Fibroblast of lung (primary cell): ENCODE data around the gene TRUB2. TPM values are rescaled to one million over a fixed set of nuclear protein-coding genes. Genes with fewer than 3 reads are reported as not detected.
A peak's percentile ranks its signal among the peaks of the same experiment; 100 is the strongest.

Experiments used
- DNase-seq, 2 donors: peaks; one replicate each; pipeline versions ENCODE4 v3.0.0 to v3.0.0-alpha.2; 2010; ENCODE audit warnings: low read depth in 2 of 2
- H2AFZ ChIP-seq: 2 replicates; pipeline ENCODE4 v1.5.1; 2012; ENCODE audit warnings: low read length, control low read depth, inconsistent platforms
- H3K27ac ChIP-seq: 2 replicates; pipeline ENCODE4 v1.5.1; 2011; ENCODE audit warnings: low read length, control low read depth; ENCODE audit not compliant: insufficient read depth
- H3K27me3 ChIP-seq: 2 replicates; pipeline ENCODE4 v1.5.1; 2011; ENCODE audit warnings: mild to moderate bottlenecking, low read length; ENCODE audit not compliant: control insufficient read depth, insufficient read depth
- H3K36me3 ChIP-seq: 2 replicates; pipeline ENCODE4 v1.5.1; 2011; ENCODE audit warnings: low read length; ENCODE audit not compliant: control insufficient read depth, insufficient read depth
- H3K4me1 ChIP-seq: 2 replicates; pipeline ENCODE4 v1.5.1; 2011; ENCODE audit warnings: low read length; ENCODE audit not compliant: control insufficient read depth, insufficient read depth; ENCODE audit errors: extremely low read depth
- H3K4me2 ChIP-seq: 2 replicates; pipeline ENCODE4 v1.5.1; 2011; ENCODE audit warnings: low read length, control low read depth; ENCODE audit not compliant: insufficient read depth; ENCODE audit errors: extremely low read depth
- H3K4me3 ChIP-seq, 4 experiments: fragments of 200-600 bp in 1 of 4; sonication (generic) in 1 of 4; replicated peaks in 1 of 4; 2 replicates each; pipeline ENCODE4 v1.5.1; 2011 to 2016; ENCODE audit warnings: low read length in 4 of 4, low read depth in 3 of 4, mild to moderate bottlenecking in 3 of 4, control low read depth in 2 of 4, inconsistent platforms in 1 of 4, mixed read lengths in 1 of 4; ENCODE audit not compliant: insufficient read depth in 1 of 4; ENCODE audit errors: control extremely low read depth in 1 of 4
- H3K79me2 ChIP-seq: 2 replicates; pipeline ENCODE4 v1.5.1; 2012; ENCODE audit warnings: mild to moderate bottlenecking, low read length, inconsistent platforms; ENCODE audit not compliant: control insufficient read depth, insufficient read depth
- H3K9ac ChIP-seq: 2 replicates; pipeline ENCODE4 v1.5.1; 2011; ENCODE audit warnings: mild to moderate bottlenecking, low read length, control low read depth; ENCODE audit not compliant: insufficient read depth
- H3K9me3 ChIP-seq: 2 replicates; pipeline ENCODE4 v1.5.1; 2012; ENCODE audit warnings: low read depth, low read length; ENCODE audit not compliant: control insufficient read depth, insufficient read depth
- H4K20me1 ChIP-seq: 2 replicates; pipeline ENCODE4 v1.5.1; 2011; ENCODE audit warnings: low read length; ENCODE audit not compliant: control insufficient read depth, insufficient read depth; ENCODE audit errors: extremely low read depth
- CTCF ChIP-seq, 2 donors: IDR thresholded peaks in 1 of 2; conservative IDR thresholded peaks in 1 of 2; 1 replicate in 1 of 2; 2 replicates in 1 of 2; pipeline ENCODE4 v1.5.1; 2011 to 2012; ENCODE audit warnings: low read length in 2 of 2, control low read depth in 1 of 2, inconsistent platforms in 1 of 2, low read depth in 1 of 2, mild to moderate bottlenecking in 1 of 2
- EZH2 ChIP-seq: IDR thresholded peaks from 2 replicates; pipeline ENCODE4 v1.5.1; 2012; ENCODE audit warnings: low read length, control low read depth, mild to moderate bottlenecking; ENCODE audit errors: missing control alignments
- polyA plus RNA-seq, 2 donors: library from polyadenylated mRNA; depleted of rRNA in 1 of 2; stranded (reverse) in 1 of 2; unstranded in 1 of 2; fragments of >200 nt; gene quantifications; 2 replicates each; pipeline ENCODE4 v1.2.1, GENCODE V29; 2011 to 2012; ENCODE audit warnings: missing spikeins in 1 of 2
- total RNA-seq: library from RNA; depleted of rRNA; stranded (reverse); fragments of >200 nt; gene quantifications from 2 replicates; pipeline ENCODE4 v1.2.1, GENCODE V29; 2014

Gene TRUB2
- total and polyA plus RNA-seq, 2 donors (not counting 1 experiment from before 2014, with no cell fraction given): 10.4 to 22.6 TPM

GRCh38 chr9:128286440-128286839 is 35.8 kb downstream of the TRUB2 start:
- H3K4me1 ChIP-seq: no peaks in the 10 kb centered on the region
- no peak overlapping the region for H3K9ac ChIP-seq
- no peak overlapping the region for H3K4me3 ChIP-seq
- H2AFZ ChIP-seq: no peak overlapping the region
- H3K79me2 ChIP-seq: no peaks in the 10 kb centered on the region
- no peak for TF ChIP-seq EZH2
- H4K20me1 ChIP-seq: no peaks in the 10 kb centered on the region
- DNase-seq: peak; percentile 60 to 67
- no peaks in the 10 kb centered on the region for H3K27me3 ChIP-seq
- H3K36me3 ChIP-seq: peaks cover 11% of the 10 kb centered on the region
- H3K27ac ChIP-seq: no peak overlapping the region
- H3K4me2 ChIP-seq: no peak overlapping the region
- H3K9me3 ChIP-seq: no peaks in the 10 kb centered on the region

GRCh38 chr9:128285033-128285784 is 37.0 kb downstream of the TRUB2 start:
- H3K36me3 ChIP-seq: peaks cover 11% of the 10 kb centered on the region
- H2AFZ ChIP-seq: no peak overlapping the region
- H3K4me2 ChIP-seq: no peak overlapping the region
- no peaks in the 10 kb centered on the region for H4K20me1 ChIP-seq
- no peak overlapping the region for H3K9ac ChIP-seq
- no peaks in the 10 kb centered on the region for H3K4me1 ChIP-seq
- no peaks in the 10 kb centered on the region for H3K79me2 ChIP-seq
- no peaks in the 10 kb centered on the region for H3K9me3 ChIP-seq
- no peak overlapping the region for H3K4me3 ChIP-seq
- TF ChIP-seq CTCF (conservative IDR thresholded peaks at IDR 0.05 in 1 of 2, IDR thresholded peaks at IDR 0.05 in 1 of 2; ENCODE audit: low read depth in 1 of 2, low read length in 2 of 2): no peak
- TF ChIP-seq EZH2: no peak
- no peak overlapping the region for H3K27ac ChIP-seq
- no peaks in the 10 kb centered on the region for H3K27me3 ChIP-seq
- no peak for DNase-seq

- H3K9me3 ChIP-seq: no peaks in the 10 kb centered on the region
- no peaks in the 10 kb centered on the region for H4K20me1 ChIP-seq
- no peak for TF ChIP-seq EZH2
- TF ChIP-seq CTCF (conservative IDR thresholded peaks at IDR 0.05 in 1 of 2, IDR thresholded peaks at IDR 0.05 in 1 of 2; ENCODE audit: low read depth in 1 of 2, low read length in 2 of 2): no peak
- no peak overlapping the region for H3K4me3 ChIP-seq
- H3K36me3 ChIP-seq: peaks cover 8% of the 10 kb centered on the region
- H3K4me1 ChIP-seq: no peaks in the 10 kb centered on the region
- peak in 1 of 2 donors; percentile 81 for DNase-seq
- H3K27ac ChIP-seq: no peak overlapping the region
- no peak overlapping the region for H3K4me2 ChIP-seq
- peaks cover 2% of the 10 kb centered on the region for H3K79me2 ChIP-seq
- H3K9ac ChIP-seq: no peak overlapping the region
- H2AFZ ChIP-seq: no peak overlapping the region
- no peaks in the 10 kb centered on the region for H3K27me3 ChIP-seq
These were observed 39.7 kb downstream of the TRUB2 start for GRCh38 chr9:128282500-128282899.
